ENCODE measurements around the gene IMMP2L.

GRCh38 chr7:111537134-111537533 is 25.2 kb downstream of the IMMP2L start:
- no peak for TF ChIP-seq CTCF (IDR thresholded peaks at IDR 0.05; ENCODE audit: insufficient read depth, low read length, poor library complexity, severe bottlenecking)
- TF ChIP-seq EZH2phosphoT487 (conservative IDR thresholded peaks at IDR 0.05; ENCODE audit: low read length): no peak

All from SU-DHL-6 (cell line).